GM12892 (cell line): ENCODE measurements around the gene DMXL2.
"Not testable (repeated sequence)": the region's sequence is repeated elsewhere in the genome, so short reads cannot be mapped to it uniquely, and the experiment has no call there.

Experiments used
- POLR2A ChIP-seq: IDR thresholded peaks from 2 replicates; pipeline ENCODE4 v1.6.1; 2011; ENCODE audit warnings: low read depth, low read length, control low read depth
- POLR2AphosphoS5 ChIP-seq: IDR thresholded peaks from 2 replicates; pipeline ENCODE4 v1.6.1; 2011; ENCODE audit warnings: low read depth, low read length, control low read depth
- TAF1 ChIP-seq: IDR thresholded peaks from 2 replicates; pipeline ENCODE4 v1.6.1; 2011; ENCODE audit warnings: low read depth, mild to moderate bottlenecking, control low read depth, low read length, borderline replicate concordance

- TF ChIP-seq POLR2A, POLR2AphosphoS5, TAF1: not testable (repeated sequence)
These were observed 49.2 kb downstream of the DMXL2 start for GRCh38 chr15:51573352-51573751.
